SK-N-SH (cell line): ENCODE data around the gene PAEP. TPM values are rescaled to one million over a fixed set of nuclear protein-coding genes. Genes with fewer than 3 reads are reported as not detected.

ENCODE experiments used
- CTCF ChIA-PET: fragments of 300-600, 350-600 bp; formaldehyde crosslinking; extraction: SDS; loops from one replicate; lab custom pipeline; 2021; lab: Yijun Ruan, JAX
- POLR2A ChIA-PET: fragments of 350-600 bp; sonication (Branson Sonifier 250); formaldehyde crosslinking; extraction: SDS; loops from one replicate; lab custom pipeline; 2020; ENCODE audit warnings: antibody characterized with exemption, inconsistent platforms; lab: Yijun Ruan, JAX
- DNase-seq: peaks from one replicate; pipeline ENCODE4 v3.0.0; 2012
- H2AFZ ChIP-seq: fragments of 200-600 bp; sonication (generic); 2 replicates; pipeline ENCODE4 v1.8.1; 2016; ENCODE audit warnings: antibody characterized with exemption, mild to moderate bottlenecking, low read depth
- H3F3A ChIP-seq: fragments of 200-600 bp; sonication (generic); replicated peaks from 2 replicates; pipeline ENCODE3; 2016; ENCODE audit warnings: antibody characterized with exemption, mild to moderate bottlenecking; ENCODE audit not compliant: insufficient read depth
- H3K27ac ChIP-seq, 2 experiments: fragments of 200-500 bp in 1 of 2; fragments of 200-600 bp in 1 of 2; sonication (Bioruptor generic) in 1 of 2; sonication (generic), shearing (Covaris generic) in 1 of 2; 2 replicates each; pipeline versions ENCODE4 v1.5.1 to v1.6.1; 2014 to 2016; ENCODE audit warnings: low read depth in 2 of 2, inconsistent platforms in 1 of 2, low read length in 1 of 2, mild to moderate bottlenecking in 1 of 2, mixed read lengths in 1 of 2
- H3K27me3 ChIP-seq: fragments of 200-600 bp; sonication (generic), shearing (Covaris generic); 2 replicates; pipeline ENCODE4 v1.6.1; 2016; ENCODE audit warnings: mixed run types; ENCODE audit not compliant: insufficient read depth
- H3K36me3 ChIP-seq, 2 experiments: fragments of 200-500 bp in 1 of 2; fragments of 200-600 bp in 1 of 2; sonication (Bioruptor generic) in 1 of 2; sonication (generic) in 1 of 2; replicated peaks in 1 of 2; 2 replicates each; pipeline versions ENCODE3 to v1.5.1; 2014 to 2016; ENCODE audit warnings: low read length in 1 of 2, mild to moderate bottlenecking in 1 of 2; ENCODE audit not compliant: insufficient read depth in 2 of 2, control insufficient read depth in 1 of 2
- H3K4me1 ChIP-seq, 2 experiments: fragments of 200-500 bp in 1 of 2; fragments of 200-600 bp in 1 of 2; sonication (Bioruptor generic) in 1 of 2; sonication (generic), shearing (Covaris generic) in 1 of 2; 2 replicates each; pipeline versions ENCODE4 v1.5.1 to v1.6.1; 2014 to 2016; ENCODE audit warnings: low read depth in 1 of 2, low read length in 1 of 2, mixed run types in 1 of 2; ENCODE audit not compliant: insufficient read depth in 2 of 2, control insufficient read depth in 1 of 2
- H3K4me2 ChIP-seq: fragments of 200-600 bp; sonication (generic), shearing (Covaris generic); 2 replicates; pipeline ENCODE4 v1.6.1; 2017; ENCODE audit warnings: mixed run types
- H3K4me3 ChIP-seq, 2 experiments: fragments of 200-500 bp in 1 of 2; fragments of 200-600 bp in 1 of 2; sonication (Bioruptor generic) in 1 of 2; sonication (generic), shearing (Covaris generic) in 1 of 2; 2 replicates each; pipeline versions ENCODE4 v1.5.1 to v1.8.1; 2014 to 2016; ENCODE audit warnings: low read depth in 2 of 2, inconsistent platforms in 1 of 2, low read length in 1 of 2, mild to moderate bottlenecking in 1 of 2, mixed read lengths in 1 of 2, moderate library complexity in 1 of 2
- H3K79me2 ChIP-seq: fragments of 200-600 bp; sonication (generic); 2 replicates; pipeline ENCODE4 v1.8.1; 2017; ENCODE audit warnings: mild to moderate bottlenecking; ENCODE audit not compliant: insufficient read depth
- H3K9ac ChIP-seq: fragments of 200-600 bp; sonication (generic); 2 replicates; pipeline ENCODE4 v1.6.1; 2017; ENCODE audit warnings: mixed run types
- H3K9me2 ChIP-seq: fragments of 200-600 bp; sonication (generic); 2 replicates; pipeline ENCODE4 v1.6.1; 2017; ENCODE audit warnings: mixed run types
- H3K9me3 ChIP-seq: fragments of 200-600 bp; sonication (generic); 2 replicates; pipeline ENCODE4 v1.6.1; 2017; ENCODE audit warnings: mixed run types, mild to moderate bottlenecking, moderate library complexity
- H4K20me1 ChIP-seq: fragments of 200-600 bp; sonication (generic); 2 replicates; pipeline ENCODE4 v1.6.1; 2017; ENCODE audit warnings: mild to moderate bottlenecking, mixed run types; ENCODE audit not compliant: insufficient read depth
- CHD2 ChIP-seq: fragments of 150-350 bp; IDR thresholded peaks from 2 replicates; pipeline ENCODE4 v1.6.1; 2018; ENCODE audit warnings: low read length; ENCODE audit not compliant: partially characterized antibody
- ELF1 ChIP-seq: IDR thresholded peaks from 2 replicates; pipeline ENCODE4 v1.4.0; 2012
- EP300 ChIP-seq, 2 experiments: IDR thresholded peaks; 2 replicates each; pipeline versions ENCODE4 v1.4.0 to v1.6.1; 2012; ENCODE audit warnings: borderline replicate concordance in 1 of 2, low read depth in 1 of 2, low read length in 1 of 2
- FOXJ3 ChIP-seq: sonication (generic); formaldehyde crosslinking; IDR thresholded peaks from 2 replicates; pipeline ENCODE4 v1.5.1; 2020; ENCODE audit warnings: mild to moderate bottlenecking, missing genetic modification reagents
- FOXM1 ChIP-seq: IDR thresholded peaks from 2 replicates; pipeline ENCODE4 v1.4.0; 2012; ENCODE audit warnings: low read depth, mild to moderate bottlenecking
- GABPA ChIP-seq: IDR thresholded peaks from 2 replicates; pipeline ENCODE4 v1.4.0; 2012; ENCODE audit warnings: low read depth, mild to moderate bottlenecking
- MEF2A ChIP-seq: IDR thresholded peaks from 2 replicates; pipeline ENCODE4 v1.4.0; 2012; ENCODE audit warnings: low read depth, borderline replicate concordance
- POLR2AphosphoS5 ChIP-seq: IDR thresholded peaks from 2 replicates; pipeline ENCODE4 v1.6.1; 2012; ENCODE audit warnings: low read depth, low read length
- RAD21 ChIP-seq: IDR thresholded peaks from 2 replicates; pipeline ENCODE4 v1.6.1; 2012; ENCODE audit warnings: mild to moderate bottlenecking, low read length
- RXRA ChIP-seq: IDR thresholded peaks from 2 replicates; pipeline ENCODE4 v1.4.0; 2012; ENCODE audit warnings: low read depth, mild to moderate bottlenecking, borderline replicate concordance
- TAF1 ChIP-seq: IDR thresholded peaks from 2 replicates; pipeline ENCODE4 v1.6.1; 2012; ENCODE audit warnings: low read depth, mild to moderate bottlenecking, low read length, moderate library complexity, borderline replicate concordance
- WGBS: methylation state at CpG from one replicate; pipeline ENCODE4 v1.1.6; 2017; ENCODE audit warnings: low lambda C conversion rate; 5-methylcytosine and 5-hydroxymethylcytosine counted together
- polyA plus RNA-seq, 3 experiments: library from polyadenylated mRNA; depleted of rRNA; stranded (reverse); fragments of >200 nt; gene quantifications; 2 replicates each; pipeline ENCODE4 v1.2.3, GENCODE V29; 2012
- TF ChIP-seq, protein P1 (sequence below): IDR thresholded peaks from 2 replicates; pipeline ENCODE4 v1.4.0; 2012; ENCODE audit warnings: low read depth
- TF ChIP-seq, protein P2 (sequence below): IDR thresholded peaks from 2 replicates; pipeline ENCODE4 v1.4.0; 2012; ENCODE audit warnings: low read depth, borderline replicate concordance
- TF ChIP-seq, protein P3 (sequence below): fragments of 150-350 bp; IDR thresholded peaks from 2 replicates; pipeline ENCODE4 v1.6.1; 2016; ENCODE audit warnings: mild to moderate bottlenecking, low read depth, low read length
- TF ChIP-seq, protein P4 (sequence below): IDR thresholded peaks from 2 replicates; pipeline ENCODE4 v1.6.1; 2012; ENCODE audit warnings: mild to moderate bottlenecking, low read depth, low read length, moderate library complexity

Gene PAEP
- polyA plus RNA-seq, 1 of the 3 experiments (the other 2 are of a cell fraction) = 0.08 TPM

DNA sequence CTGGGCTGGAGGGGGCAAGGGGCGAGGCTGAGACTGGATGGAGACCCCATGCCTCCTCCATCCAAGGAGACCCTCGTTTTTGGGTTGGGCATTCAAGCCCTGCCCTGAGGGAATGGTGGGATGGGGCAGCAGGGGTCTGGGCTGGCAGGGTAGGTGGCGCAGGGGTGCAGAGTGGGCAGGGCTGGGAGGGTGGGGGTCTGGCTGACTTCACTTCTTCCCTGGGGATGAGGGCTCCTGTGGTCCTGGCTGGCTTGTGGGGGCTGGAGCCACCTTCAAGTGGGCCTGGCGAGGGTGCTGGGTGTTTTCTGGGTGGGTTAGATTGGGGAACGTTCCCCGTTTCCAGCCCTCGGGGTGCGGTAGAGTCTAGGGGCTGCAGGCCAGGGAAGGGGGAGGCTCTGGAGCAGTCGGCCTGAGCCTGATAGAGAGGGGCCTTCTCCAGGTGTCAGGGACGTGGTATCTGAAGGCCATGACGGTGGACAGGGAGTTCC lies 39.9 kb upstream of the PAEP start:
- Histone ChIP-seq H3K27ac (no peak overlapping the region), H3K36me3 (no peaks in the 10 kb centered on the region), H3K4me3 (no peak overlapping the region), H4K20me1 (no peaks in the 10 kb centered on the region), H3K9ac (no peak overlapping the region), H2AFZ (no peak overlapping the region), H3K27me3 (no peaks in the 10 kb centered on the region), H3K79me2 (no peaks in the 10 kb centered on the region), H3K9me2 (no peaks in the 10 kb centered on the region), H3K4me1 (no peaks in the 10 kb centered on the region; a peak in 1 of 4 replicates), H3F3A (no peaks in the 10 kb centered on the region), H3K4me2 (no peak overlapping the region), H3K9me3 (no peaks in the 10 kb centered on the region)
- 59% methylated on average over 11 of the region's 11 CpGs for whole genome bisulfite sequencing
- CTCF ChIA-PET = interaction anchor here (1.6 kb wide), 1 partner anchor 17 kb away, joined by 5 read pairs; no protein-coding TSS in a partner anchor
- DNase-seq = no peak
- TF ChIP-seq, protein P1, sequence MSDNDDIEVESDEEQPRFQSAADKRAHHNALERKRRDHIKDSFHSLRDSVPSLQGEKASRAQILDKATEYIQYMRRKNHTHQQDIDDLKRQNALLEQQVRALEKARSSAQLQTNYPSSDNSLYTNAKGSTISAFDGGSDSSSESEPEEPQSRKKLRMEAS = no peak
- no peak for TF ChIP-seq CHD2
- TF ChIP-seq MEF2A = no peak
- no peak for TF ChIP-seq ELF1
- TF ChIP-seq POLR2AphosphoS5 = no peak
- no peak for TF ChIP-seq RAD21
- no peak for TF ChIP-seq EP300 (IDR thresholded peaks at IDR 0.05; ENCODE audit: borderline replicate concordance in 1 of 2, low read depth in 1 of 2, low read length in 1 of 2)
- TF ChIP-seq, protein P2, sequence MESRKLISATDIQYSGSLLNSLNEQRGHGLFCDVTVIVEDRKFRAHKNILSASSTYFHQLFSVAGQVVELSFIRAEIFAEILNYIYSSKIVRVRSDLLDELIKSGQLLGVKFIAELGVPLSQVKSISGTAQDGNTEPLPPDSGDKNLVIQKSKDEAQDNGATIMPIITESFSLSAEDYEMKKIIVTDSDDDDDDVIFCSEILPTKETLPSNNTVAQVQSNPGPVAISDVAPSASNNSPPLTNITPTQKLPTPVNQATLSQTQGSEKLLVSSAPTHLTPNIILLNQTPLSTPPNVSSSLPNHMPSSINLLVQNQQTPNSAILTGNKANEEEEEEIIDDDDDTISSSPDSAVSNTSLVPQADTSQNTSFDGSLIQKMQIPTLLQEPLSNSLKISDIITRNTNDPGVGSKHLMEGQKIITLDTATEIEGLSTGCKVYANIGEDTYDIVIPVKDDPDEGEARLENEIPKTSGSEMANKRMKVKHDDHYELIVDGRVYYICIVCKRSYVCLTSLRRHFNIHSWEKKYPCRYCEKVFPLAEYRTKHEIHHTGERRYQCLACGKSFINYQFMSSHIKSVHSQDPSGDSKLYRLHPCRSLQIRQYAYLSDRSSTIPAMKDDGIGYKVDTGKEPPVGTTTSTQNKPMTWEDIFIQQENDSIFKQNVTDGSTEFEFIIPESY = no peak
- TF ChIP-seq TAF1 = no peak
- TF ChIP-seq, protein P3, sequence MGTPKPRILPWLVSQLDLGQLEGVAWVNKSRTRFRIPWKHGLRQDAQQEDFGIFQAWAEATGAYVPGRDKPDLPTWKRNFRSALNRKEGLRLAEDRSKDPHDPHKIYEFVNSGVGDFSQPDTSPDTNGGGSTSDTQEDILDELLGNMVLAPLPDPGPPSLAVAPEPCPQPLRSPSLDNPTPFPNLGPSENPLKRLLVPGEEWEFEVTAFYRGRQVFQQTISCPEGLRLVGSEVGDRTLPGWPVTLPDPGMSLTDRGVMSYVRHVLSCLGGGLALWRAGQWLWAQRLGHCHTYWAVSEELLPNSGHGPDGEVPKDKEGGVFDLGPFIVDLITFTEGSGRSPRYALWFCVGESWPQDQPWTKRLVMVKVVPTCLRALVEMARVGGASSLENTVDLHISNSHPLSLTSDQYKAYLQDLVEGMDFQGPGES = no peak
- TF ChIP-seq, protein P4, sequence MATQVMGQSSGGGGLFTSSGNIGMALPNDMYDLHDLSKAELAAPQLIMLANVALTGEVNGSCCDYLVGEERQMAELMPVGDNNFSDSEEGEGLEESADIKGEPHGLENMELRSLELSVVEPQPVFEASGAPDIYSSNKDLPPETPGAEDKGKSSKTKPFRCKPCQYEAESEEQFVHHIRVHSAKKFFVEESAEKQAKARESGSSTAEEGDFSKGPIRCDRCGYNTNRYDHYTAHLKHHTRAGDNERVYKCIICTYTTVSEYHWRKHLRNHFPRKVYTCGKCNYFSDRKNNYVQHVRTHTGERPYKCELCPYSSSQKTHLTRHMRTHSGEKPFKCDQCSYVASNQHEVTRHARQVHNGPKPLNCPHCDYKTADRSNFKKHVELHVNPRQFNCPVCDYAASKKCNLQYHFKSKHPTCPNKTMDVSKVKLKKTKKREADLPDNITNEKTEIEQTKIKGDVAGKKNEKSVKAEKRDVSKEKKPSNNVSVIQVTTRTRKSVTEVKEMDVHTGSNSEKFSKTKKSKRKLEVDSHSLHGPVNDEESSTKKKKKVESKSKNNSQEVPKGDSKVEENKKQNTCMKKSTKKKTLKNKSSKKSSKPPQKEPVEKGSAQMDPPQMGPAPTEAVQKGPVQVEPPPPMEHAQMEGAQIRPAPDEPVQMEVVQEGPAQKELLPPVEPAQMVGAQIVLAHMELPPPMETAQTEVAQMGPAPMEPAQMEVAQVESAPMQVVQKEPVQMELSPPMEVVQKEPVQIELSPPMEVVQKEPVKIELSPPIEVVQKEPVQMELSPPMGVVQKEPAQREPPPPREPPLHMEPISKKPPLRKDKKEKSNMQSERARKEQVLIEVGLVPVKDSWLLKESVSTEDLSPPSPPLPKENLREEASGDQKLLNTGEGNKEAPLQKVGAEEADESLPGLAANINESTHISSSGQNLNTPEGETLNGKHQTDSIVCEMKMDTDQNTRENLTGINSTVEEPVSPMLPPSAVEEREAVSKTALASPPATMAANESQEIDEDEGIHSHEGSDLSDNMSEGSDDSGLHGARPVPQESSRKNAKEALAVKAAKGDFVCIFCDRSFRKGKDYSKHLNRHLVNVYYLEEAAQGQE = no peak
- TF ChIP-seq RXRA = no peak
- TF ChIP-seq FOXJ3 = no peak
- TF ChIP-seq GABPA = no peak
- no peak for TF ChIP-seq FOXM1
- POLR2A ChIA-PET = no interaction called here
